Activated CD8-positive, alpha-beta T cell treated with anti-CD3 and anti-CD28 coated beads for 36 hours (primary cell): ENCODE data around the gene SUMF2. TPM values are rescaled to one million over a fixed set of nuclear protein-coding genes. Genes with fewer than 3 reads are reported as not detected.
"Not testable (repeated sequence)": the region's sequence is repeated elsewhere in the genome, so short reads cannot be mapped to it uniquely, and the experiment has no call there.

Experiments
- ATAC-seq: fragments of 200-7000 bp; cut with Tn5 transposase; one replicate; pipeline ENCODE4 v1.10.0; 2021; ENCODE audit warnings: mild to moderate bottlenecking, moderate library complexity
- CTCF ChIA-PET: fragments of 350-600 bp; sonication (Branson Sonifier 250); formaldehyde crosslinking; loops from one replicate; lab custom pipeline; 2021; ENCODE audit warnings: antibody characterized with exemption; lab: Charles Lee
- POLR2A ChIA-PET: fragments of 350-600 bp; sonication (Branson Sonifier 250); formaldehyde crosslinking; loops from one replicate; lab custom pipeline; 2021; ENCODE audit warnings: antibody characterized with exemption; lab: Charles Lee
- DNase-seq: peaks from one replicate; pipeline ENCODE4 v3.0.0-alpha.2; 2020
- H3K27ac Mint-ChIP-seq: one replicate; pipeline ENCODE4 v1.8.0; 2021; ENCODE audit warnings: mild to moderate bottlenecking, mixed read lengths
- H3K27me3 Mint-ChIP-seq: one replicate; pipeline ENCODE4 v1.8.0; 2021; ENCODE audit warnings: mixed read lengths
- H3K36me3 Mint-ChIP-seq: one replicate; pipeline ENCODE4 v1.8.0; 2021; ENCODE audit warnings: low read depth, mixed read lengths
- H3K4me1 Mint-ChIP-seq: one replicate; pipeline ENCODE4 v1.8.0; 2021; ENCODE audit warnings: low read depth, mixed read lengths
- H3K4me3 Mint-ChIP-seq: one replicate; pipeline ENCODE4 v1.8.0; 2021; ENCODE audit warnings: mild to moderate bottlenecking, moderate library complexity, mixed read lengths
- H3K9me3 Mint-ChIP-seq: one replicate; pipeline ENCODE4 v1.8.0; 2021; ENCODE audit warnings: mixed read lengths
- CTCF ChIP-seq: fragments of 200-600 bp; IDR thresholded peaks from one replicate; pipeline ENCODE4 v1.8.0; 2022; ENCODE audit warnings: antibody characterized with exemption, mild to moderate bottlenecking
- intact Hi-C: fragments of 100-400 bp; cut with micrococcal nuclease; formaldehyde crosslinking; loops from one replicate; pipeline ENCODE4 v1.10.0; 2022
- total RNA-seq, 2 experiments: library from RNA; stranded (reverse); gene quantifications; one replicate each; pipeline ENCODE4 v1.2.3, GENCODE V29; 2021

Gene SUMF2
- total RNA-seq, 2 experiments from 2014 or later: 140 to 141 TPM

- intact Hi-C loops: loop anchor here (5.0 kb wide), 1 partner anchor 54 kb away; the partner anchor contains the start of genes CCT6A and PSPH
- POLR2A ChIA-PET: interaction anchor here (0.6 to 1.1 kb wide), 4 partner anchors 11 to 741 kb away, joined by 3 read pairs; no protein-coding TSS in a partner anchor
- Mint-ChIP-seq H3K4me1 (peaks cover 29% of the 10 kb centered on the region), H3K4me3 (peak within 1 kb of the TSS; percentile 100), H3K9me3 (peaks cover 5% of the 10 kb centered on the region), H3K27me3 (no peaks in the 10 kb centered on the region), H3K27ac (peak within 1 kb of the TSS; percentile 99), H3K36me3 (peaks cover 42% of the 10 kb centered on the region)
- peak; percentile 97 for DNase-seq
- peak; percentile 98 for ATAC-seq
- CTCF ChIA-PET: interaction anchor here (1.0 to 1.8 kb wide), 2 partner anchors 17 to 32 kb away, joined by 3 to 11 read pairs; no protein-coding TSS in a partner anchor
- no peak for TF ChIP-seq CTCF
Measured at GRCh38 chr7:56106108-56107073, 42.3 kb downstream of the SUMF2 start, which contains the start of gene CHCHD2. Gene CHCHD2, minus strand, starts transcription at chr7:56106476. Its CDS starts 63 bp downstream, at chr7:56106413.

GRCh38 chr7:56107954-56108258, 43.8 kb downstream of the SUMF2 start:
- Mint-ChIP-seq H3K36me3 (peaks cover 36% of the 10 kb centered on the region), H3K27me3 (no peaks in the 10 kb centered on the region), H3K27ac (peak overlapping the region; percentile 99), H3K4me1 (peaks cover 26% of the 10 kb centered on the region), H3K9me3 (peaks cover 5% of the 10 kb centered on the region), H3K4me3 (peak overlapping the region; percentile 100)
- CTCF ChIA-PET: no interaction called here
- ATAC-seq (no peak), DNase-seq (no peak)
- POLR2A ChIA-PET: no interaction called here
- no peak for TF ChIP-seq CTCF
- intact Hi-C loops: loop anchor here (5.0 kb wide), 1 partner anchor 56 kb away; the partner anchor contains the start of genes CCT6A and PSPH

- ChIA-PET POLR2A (no interaction called here), CTCF (no interaction called here)
- Mint-ChIP-seq H3K9me3 (peaks cover 5% of the 10 kb centered on the region), H3K4me1 (peaks cover 18% of the 10 kb centered on the region), H3K4me3 (no peak overlapping the region), H3K27ac (no peak overlapping the region), H3K36me3 (peaks cover 15% of the 10 kb centered on the region), H3K27me3 (peaks cover under 1% of the 10 kb centered on the region)
- ATAC-seq (peak; percentile 10), DNase-seq (peak; percentile 33)
- no peak for TF ChIP-seq CTCF
- intact Hi-C loops: no loop called here
Measured at GRCh38 chr7:56110611-56111010, 46.5 kb downstream of the SUMF2 start.

GRCh38 chr7:56112244-56112643, 48.2 kb downstream of the SUMF2 start:
- ATAC-seq, CTCF ChIA-PET, H3K9me3 Mint-ChIP-seq, intact Hi-C loops, POLR2A ChIA-PET, H3K36me3 Mint-ChIP-seq, DNase-seq, H3K4me3 Mint-ChIP-seq, H3K27ac Mint-ChIP-seq: not testable (repeated sequence)
- H3K27me3 Mint-ChIP-seq: peaks cover 12% of the 10 kb centered on the region
- peaks cover 11% of the 10 kb centered on the region for H3K4me1 Mint-ChIP-seq

- ATAC-seq (no peak), DNase-seq (no peak)
- intact Hi-C loops: no loop called here
- no peaks in the 10 kb centered on the region for H3K36me3 Mint-ChIP-seq
- ChIA-PET CTCF (no interaction called here), POLR2A (no interaction called here)
- H3K27me3 Mint-ChIP-seq: peaks cover 25% of the 10 kb centered on the region
- no peak for TF ChIP-seq CTCF
- no peaks in the 10 kb centered on the region for H3K4me1 Mint-ChIP-seq
- no peak within 1 kb of the TSS for H3K27ac Mint-ChIP-seq
- no peaks in the 10 kb centered on the region for H3K9me3 Mint-ChIP-seq
- peak within 1 kb of the TSS; percentile 29 for H3K4me3 Mint-ChIP-seq
Measured at GRCh38 chr7:56115852-56116538, 51.9 kb downstream of the SUMF2 start, which contains the start of gene NUPR2. Gene NUPR2, minus strand, starts transcription at chr7:56116417. Its CDS starts 103 bp downstream, at chr7:56116314.
